Measurements from ENCODE around the gene PARD3B. TPM values are rescaled to one million over a fixed set of nuclear protein-coding genes. Genes with fewer than 3 reads are reported as not detected.

The PARD3B gene
- total RNA-seq, 1 experiment from 2014 or later: 3.6 TPM

GRCh38 chr2:205337274-205337673 lies 792.0 kb downstream of the PARD3B start:
- TF ChIP-seq POLR2AphosphoS5 (IDR thresholded peaks at IDR 0.05; ENCODE audit: low read depth, low read length): no peak
- no peaks in the 10 kb centered on the region for H3K9me3 ChIP-seq (ENCODE audit: control insufficient read depth, insufficient read depth, low read depth, low read length)
- H3K4me1 ChIP-seq (ENCODE audit: control insufficient read depth, insufficient read depth, low read length): no peaks in the 10 kb centered on the region
- no peaks in the 10 kb centered on the region for H3K27me3 ChIP-seq (ENCODE audit: control insufficient read depth, insufficient read depth, low read length)
- no peak overlapping the region for H3K27ac ChIP-seq (ENCODE audit: low read length)
- DNase-seq (ENCODE audit: low read depth, low spot score) (no peak), ATAC-seq (no peak)
- H3K4me3 ChIP-seq (ENCODE audit: low read depth in 2 of 2, low read length in 2 of 2): no peak overlapping the region
- H3K36me3 ChIP-seq (ENCODE audit: control insufficient read depth, insufficient read depth, low read length): no peaks in the 10 kb centered on the region
- in situ Hi-C loops (cut with HindIII; ENCODE audit: low pct_unique_long_range_greater_than_20kb, low sequenced_read_pairs): no loop called here
- no TSS peak for BruUV-seq (replicated peaks)
- ChIA-PET POLR2A (no interaction called here), CTCF (no interaction called here)
- intact Hi-C loops (cut with micrococcal nuclease; ENCODE audit: unreplicated experiment): no loop called here

GRCh38 chr2:205338156-205338555 lies 792.9 kb downstream of the PARD3B start:
- Histone ChIP-seq H3K4me3 (ENCODE audit: low read depth in 2 of 2, low read length in 2 of 2) (no peak overlapping the region), H3K27ac (ENCODE audit: low read length) (no peak overlapping the region), H3K4me1 (ENCODE audit: control insufficient read depth, insufficient read depth, low read length) (no peaks in the 10 kb centered on the region), H3K36me3 (ENCODE audit: control insufficient read depth, insufficient read depth, low read length) (no peaks in the 10 kb centered on the region), H3K9me3 (ENCODE audit: control insufficient read depth, insufficient read depth, low read depth, low read length) (no peaks in the 10 kb centered on the region), H3K27me3 (ENCODE audit: control insufficient read depth, insufficient read depth, low read length) (no peaks in the 10 kb centered on the region)
- TF ChIP-seq POLR2AphosphoS5 (IDR thresholded peaks at IDR 0.05; ENCODE audit: low read depth, low read length) (no peak), TCF7L2 (IDR thresholded peaks at IDR 0.05; ENCODE audit: low read depth, low read length) (no peak), CTCF (IDR thresholded peaks at IDR 0.05) (no peak), SIN3A (IDR thresholded peaks at IDR 0.05; ENCODE audit: borderline replicate concordance, insufficient read depth, low read depth, low read length) (no peak)
- TF ChIP-seq, protein P1, sequence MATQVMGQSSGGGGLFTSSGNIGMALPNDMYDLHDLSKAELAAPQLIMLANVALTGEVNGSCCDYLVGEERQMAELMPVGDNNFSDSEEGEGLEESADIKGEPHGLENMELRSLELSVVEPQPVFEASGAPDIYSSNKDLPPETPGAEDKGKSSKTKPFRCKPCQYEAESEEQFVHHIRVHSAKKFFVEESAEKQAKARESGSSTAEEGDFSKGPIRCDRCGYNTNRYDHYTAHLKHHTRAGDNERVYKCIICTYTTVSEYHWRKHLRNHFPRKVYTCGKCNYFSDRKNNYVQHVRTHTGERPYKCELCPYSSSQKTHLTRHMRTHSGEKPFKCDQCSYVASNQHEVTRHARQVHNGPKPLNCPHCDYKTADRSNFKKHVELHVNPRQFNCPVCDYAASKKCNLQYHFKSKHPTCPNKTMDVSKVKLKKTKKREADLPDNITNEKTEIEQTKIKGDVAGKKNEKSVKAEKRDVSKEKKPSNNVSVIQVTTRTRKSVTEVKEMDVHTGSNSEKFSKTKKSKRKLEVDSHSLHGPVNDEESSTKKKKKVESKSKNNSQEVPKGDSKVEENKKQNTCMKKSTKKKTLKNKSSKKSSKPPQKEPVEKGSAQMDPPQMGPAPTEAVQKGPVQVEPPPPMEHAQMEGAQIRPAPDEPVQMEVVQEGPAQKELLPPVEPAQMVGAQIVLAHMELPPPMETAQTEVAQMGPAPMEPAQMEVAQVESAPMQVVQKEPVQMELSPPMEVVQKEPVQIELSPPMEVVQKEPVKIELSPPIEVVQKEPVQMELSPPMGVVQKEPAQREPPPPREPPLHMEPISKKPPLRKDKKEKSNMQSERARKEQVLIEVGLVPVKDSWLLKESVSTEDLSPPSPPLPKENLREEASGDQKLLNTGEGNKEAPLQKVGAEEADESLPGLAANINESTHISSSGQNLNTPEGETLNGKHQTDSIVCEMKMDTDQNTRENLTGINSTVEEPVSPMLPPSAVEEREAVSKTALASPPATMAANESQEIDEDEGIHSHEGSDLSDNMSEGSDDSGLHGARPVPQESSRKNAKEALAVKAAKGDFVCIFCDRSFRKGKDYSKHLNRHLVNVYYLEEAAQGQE (IDR thresholded peaks at IDR 0.05; ENCODE audit: insufficient read depth in 1 of 2, low read depth in 2 of 2, low read length in 1 of 2): no peak
- BruUV-seq (replicated peaks): no TSS peak
- in situ Hi-C loops (cut with HindIII; ENCODE audit: low pct_unique_long_range_greater_than_20kb, low sequenced_read_pairs): no loop called here
- ATAC-seq (no peak), DNase-seq (ENCODE audit: low read depth, low spot score) (no peak)
- intact Hi-C loops (cut with micrococcal nuclease; ENCODE audit: unreplicated experiment): no loop called here
- CTCF ChIA-PET: no interaction called here
- POLR2A ChIA-PET: interaction anchor here (0.6 kb wide), 1 partner anchor 132 kb away, joined by 3 read pairs; no protein-coding TSS in a partner anchor

DNA sequence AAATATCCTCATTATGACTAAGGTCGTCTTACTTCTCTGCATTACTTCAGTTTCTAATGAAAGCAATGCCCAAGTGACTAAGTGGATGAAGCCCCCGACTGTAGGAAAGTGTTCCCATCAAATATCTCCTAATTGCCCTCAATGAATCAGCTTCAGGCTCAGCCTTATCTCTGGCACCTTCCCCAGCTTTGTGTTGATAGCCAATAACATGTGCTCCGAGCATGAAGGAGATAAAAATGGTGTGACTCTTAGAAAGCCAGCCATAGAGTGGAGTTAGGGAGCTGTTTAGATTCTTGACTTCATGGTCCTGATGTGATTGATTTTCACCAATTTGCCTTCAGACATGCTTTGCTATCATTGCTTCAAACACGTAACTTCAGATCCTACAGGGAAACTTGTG lies 797.8 kb downstream of the PARD3B start:
- ATAC-seq: no peak
- intact Hi-C loops (cut with micrococcal nuclease; ENCODE audit: unreplicated experiment) (no loop called here), in situ Hi-C loops (cut with HindIII; ENCODE audit: low pct_unique_long_range_greater_than_20kb, low sequenced_read_pairs) (no loop called here)
- H3K4me1 ChIP-seq (ENCODE audit: control insufficient read depth, insufficient read depth, low read length): no peaks in the 10 kb centered on the region; the same call in 1 of the 2 replicates
- no peak overlapping the region for H3K4me3 ChIP-seq (ENCODE audit: low read depth in 2 of 2, low read length in 2 of 2)
- no peak for DNase-seq (ENCODE audit: low read depth, low spot score)
- no peaks in the 10 kb centered on the region for H3K36me3 ChIP-seq (ENCODE audit: control insufficient read depth, insufficient read depth, low read length)
- TF ChIP-seq POLR2AphosphoS5 (IDR thresholded peaks at IDR 0.05; ENCODE audit: low read depth, low read length) (no peak), TCF7L2 (IDR thresholded peaks at IDR 0.05; ENCODE audit: low read depth, low read length) (no peak), SIN3A (IDR thresholded peaks at IDR 0.05; ENCODE audit: borderline replicate concordance, insufficient read depth, low read depth, low read length) (no peak), CTCF (IDR thresholded peaks at IDR 0.05) (no peak)
- TF ChIP-seq, protein P1 (IDR thresholded peaks at IDR 0.05; ENCODE audit: insufficient read depth in 1 of 2, low read depth in 2 of 2, low read length in 1 of 2): no peak
- ChIA-PET CTCF (no interaction called here), POLR2A (no interaction called here)
- no peaks in the 10 kb centered on the region for H3K27me3 ChIP-seq (ENCODE audit: control insufficient read depth, insufficient read depth, low read length)
- H3K9me3 ChIP-seq (ENCODE audit: control insufficient read depth, insufficient read depth, low read depth, low read length): no peaks in the 10 kb centered on the region
- BruUV-seq (replicated peaks): no TSS peak
- no peak overlapping the region for H3K27ac ChIP-seq (ENCODE audit: low read length)

All from Panc1 (cell line).